Measurements from ENCODE around the gene CFAP157.
A peak's percentile ranks its signal among the peaks of the same experiment; 100 is the strongest.

CFAP157 gene

DNA sequence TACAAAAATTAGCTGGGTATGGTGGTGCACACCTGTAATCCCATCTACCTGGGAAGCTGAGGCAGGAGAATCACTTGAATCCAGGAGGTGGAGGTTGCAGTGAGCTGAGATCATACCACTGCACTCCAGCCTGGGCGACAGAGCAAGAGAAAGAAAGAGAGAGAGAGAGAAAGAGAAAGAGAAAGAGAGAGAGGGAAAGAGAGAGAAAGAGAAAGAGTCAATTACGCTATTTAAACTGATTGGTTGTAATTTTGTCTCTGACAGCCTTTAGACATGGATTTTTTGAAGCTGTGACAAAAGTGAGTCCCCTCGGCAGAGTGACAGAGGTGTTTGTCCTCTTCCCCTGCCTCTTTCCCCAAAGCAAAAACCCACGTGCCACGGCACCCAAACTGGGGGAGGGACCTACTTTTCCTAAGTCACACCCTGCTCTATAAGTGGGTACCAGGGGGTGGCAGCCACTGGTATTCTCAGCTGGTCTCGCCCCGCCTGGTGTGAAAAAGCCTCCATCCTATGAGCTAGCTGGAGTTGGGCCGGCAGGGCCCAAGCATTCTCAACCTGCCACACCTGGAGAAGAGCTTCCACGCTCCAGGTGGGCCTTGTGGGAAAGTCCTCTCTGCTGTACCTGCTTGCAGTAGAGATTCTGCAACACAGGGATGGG is 3.4 kb upstream of the CFAP157 start:
- no peak overlapping the region for H3K27ac Mint-ChIP-seq
- H3K36me3 Mint-ChIP-seq: no peaks in the 10 kb centered on the region
- peaks cover 23% of the 10 kb centered on the region for H3K4me1 Mint-ChIP-seq (ENCODE audit: low read depth)
- H3K27me3 Mint-ChIP-seq: no peaks in the 10 kb centered on the region
- no peaks in the 10 kb centered on the region for H3K9me3 Mint-ChIP-seq (ENCODE audit: low read depth)
- no peak overlapping the region for H3K4me3 Mint-ChIP-seq

DNA sequence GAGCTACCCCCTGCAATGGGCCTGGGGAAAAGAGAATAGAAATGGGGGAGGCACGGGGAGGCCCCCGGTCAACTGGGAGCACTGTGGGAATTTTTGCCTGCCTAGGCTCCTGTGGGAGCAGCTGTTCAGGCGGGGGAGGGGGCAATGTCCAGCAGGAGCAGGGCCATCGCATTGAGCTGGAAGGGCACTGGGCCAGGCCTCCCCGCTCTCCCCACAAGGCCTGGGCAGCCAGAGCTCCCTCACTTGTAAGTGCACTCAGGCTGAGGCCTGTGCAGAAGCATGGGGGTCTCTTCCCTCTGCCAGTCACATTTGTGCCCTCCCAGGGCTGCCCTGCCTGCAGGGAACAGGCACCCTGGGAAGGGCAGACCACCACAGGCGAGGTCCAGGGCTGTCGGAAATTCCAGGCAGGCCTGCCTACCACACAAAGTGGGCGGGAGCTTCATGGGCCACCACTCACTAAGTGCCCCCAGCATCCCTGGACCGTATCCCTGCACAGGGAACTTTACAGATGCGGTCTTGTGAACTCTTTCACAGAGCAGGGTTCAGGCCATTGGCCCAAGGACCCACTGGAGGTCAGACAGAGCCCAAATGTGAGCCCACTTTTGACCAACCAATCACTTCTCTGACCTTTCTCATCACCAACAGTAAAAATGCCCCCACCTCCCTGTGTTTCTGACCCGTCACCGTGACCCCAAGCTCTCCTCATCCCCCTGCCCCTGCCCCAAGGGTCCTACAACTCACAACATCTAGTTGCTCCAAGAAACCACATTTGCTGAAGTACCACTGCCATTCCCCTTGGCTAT is 1.0 kb upstream of the CFAP157 start:
- no peak overlapping the region for H3K4me3 Mint-ChIP-seq
- H3K36me3 Mint-ChIP-seq: peaks cover 2% of the 10 kb centered on the region
- H3K4me1 Mint-ChIP-seq (ENCODE audit: low read depth): peaks cover 22% of the 10 kb centered on the region
- H3K27ac Mint-ChIP-seq: no peak overlapping the region
- no peaks in the 10 kb centered on the region for H3K27me3 Mint-ChIP-seq
- no peaks in the 10 kb centered on the region for H3K9me3 Mint-ChIP-seq (ENCODE audit: low read depth)

DNA sequence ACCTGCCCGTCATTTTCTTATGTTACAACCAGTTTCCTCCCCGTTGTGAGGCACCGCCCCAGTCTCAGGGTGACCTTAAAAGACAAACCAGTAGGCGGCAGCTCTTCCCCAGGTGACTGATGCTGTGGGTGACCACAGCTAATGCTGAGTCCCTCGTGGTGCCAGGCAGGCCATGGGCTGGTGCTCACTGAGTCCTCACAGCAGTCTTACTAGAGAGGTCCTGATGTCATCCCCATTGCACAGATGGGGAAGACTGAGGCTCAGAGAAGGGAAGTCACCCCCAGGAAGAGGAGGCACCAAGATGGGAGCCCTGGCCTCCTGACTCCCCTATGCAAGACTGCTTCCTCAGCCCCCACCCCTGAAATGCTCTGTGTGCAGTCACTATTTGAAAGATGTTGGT is 978 bp downstream of the CFAP157 start:
- peaks cover 31% of the 10 kb centered on the region for H3K4me1 Mint-ChIP-seq (ENCODE audit: low read depth)
- no peaks in the 10 kb centered on the region for H3K9me3 Mint-ChIP-seq (ENCODE audit: low read depth)
- no peak overlapping the region for H3K4me3 Mint-ChIP-seq
- H3K36me3 Mint-ChIP-seq: peaks cover 2% of the 10 kb centered on the region
- no peaks in the 10 kb centered on the region for H3K27me3 Mint-ChIP-seq
- no peak overlapping the region for H3K27ac Mint-ChIP-seq

DNA sequence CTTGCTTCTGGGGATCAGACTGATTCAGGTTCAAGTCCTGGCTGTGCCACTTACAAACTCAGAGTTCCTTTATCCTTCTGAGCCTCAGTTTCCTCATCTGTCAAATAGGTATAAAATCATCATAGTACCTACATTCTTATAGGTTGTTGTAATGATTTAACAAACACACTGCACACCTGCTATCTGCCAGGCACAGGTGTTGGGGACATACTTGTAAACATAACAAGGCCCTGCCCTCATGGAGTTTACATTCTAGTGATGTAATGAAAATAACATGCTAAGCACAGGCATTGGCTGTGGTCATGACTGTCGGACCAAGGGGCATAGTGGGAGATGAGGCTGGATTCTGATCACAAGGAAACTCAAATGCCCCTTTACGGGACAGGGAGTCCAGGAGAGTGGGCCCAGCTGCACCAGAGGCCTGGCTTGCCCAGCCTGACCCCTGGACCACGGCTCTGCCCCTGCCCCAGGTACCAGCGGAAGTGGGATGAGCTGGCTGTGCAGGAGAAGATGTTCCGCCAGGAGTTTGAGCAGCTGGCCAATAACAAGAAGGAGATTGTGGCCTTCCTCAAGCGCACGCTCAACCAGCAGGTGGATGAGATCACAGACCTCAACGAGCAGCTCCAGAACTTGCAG is 2.3 kb downstream of the CFAP157 start:
- no peaks in the 10 kb centered on the region for H3K27me3 Mint-ChIP-seq
- no peak overlapping the region for H3K27ac Mint-ChIP-seq
- H3K4me3 Mint-ChIP-seq: no peak overlapping the region
- peaks cover 34% of the 10 kb centered on the region for H3K4me1 Mint-ChIP-seq (ENCODE audit: low read depth)
- H3K9me3 Mint-ChIP-seq (ENCODE audit: low read depth): no peaks in the 10 kb centered on the region
- H3K36me3 Mint-ChIP-seq: peaks cover 2% of the 10 kb centered on the region

DNA sequence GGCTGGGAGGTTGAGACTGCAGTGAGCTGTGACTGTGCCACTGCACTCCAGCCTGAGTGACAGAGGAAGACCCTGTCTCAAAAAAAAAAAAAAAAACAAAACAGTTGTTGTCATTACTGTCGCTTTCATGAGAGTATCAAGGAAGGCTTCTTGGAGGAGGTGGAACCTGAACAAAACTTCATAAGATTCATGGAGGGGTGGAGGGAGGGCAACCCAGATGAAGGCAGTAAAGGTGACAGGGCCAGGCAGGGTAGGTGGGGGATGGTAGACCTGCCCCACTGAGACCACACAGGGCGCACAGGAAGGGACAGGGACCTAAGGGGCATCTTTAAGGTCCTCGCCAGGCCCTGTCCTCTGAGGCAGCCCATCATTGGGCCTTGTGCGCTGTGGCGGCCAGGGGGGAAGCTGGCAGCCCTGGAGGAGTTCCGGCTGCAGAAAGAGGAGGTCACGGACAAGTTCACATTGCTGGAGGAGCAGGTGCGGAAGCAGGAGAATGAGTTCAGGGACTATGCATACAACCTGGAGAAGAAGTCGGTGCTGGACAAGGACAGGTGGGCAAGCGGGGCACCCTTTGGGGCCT is 3.5 kb downstream of the CFAP157 start:
- H3K27me3 Mint-ChIP-seq: no peaks in the 10 kb centered on the region
- peaks cover 38% of the 10 kb centered on the region for H3K4me1 Mint-ChIP-seq (ENCODE audit: low read depth)
- H3K36me3 Mint-ChIP-seq: peaks cover 2% of the 10 kb centered on the region
- H3K27ac Mint-ChIP-seq: no peak overlapping the region
- H3K4me3 Mint-ChIP-seq: no peak overlapping the region
- H3K9me3 Mint-ChIP-seq (ENCODE audit: low read depth): no peaks in the 10 kb centered on the region

- peaks cover 2% of the 10 kb centered on the region for H3K36me3 Mint-ChIP-seq
- no peaks in the 10 kb centered on the region for H3K27me3 Mint-ChIP-seq
- H3K4me3 Mint-ChIP-seq: peak overlapping the region; percentile 31
- peaks cover 44% of the 10 kb centered on the region for H3K4me1 Mint-ChIP-seq (ENCODE audit: low read depth)
- no peaks in the 10 kb centered on the region for H3K9me3 Mint-ChIP-seq (ENCODE audit: low read depth)
- H3K27ac Mint-ChIP-seq: no peak overlapping the region
Observed at GRCh38 chr9:127711226-127711701, 4.5 kb downstream of the CFAP157 start.

GRCh38 chr9:127711831-127712274 is 5.1 kb downstream of the CFAP157 start:
- no peak overlapping the region for H3K4me3 Mint-ChIP-seq
- no peaks in the 10 kb centered on the region for H3K27me3 Mint-ChIP-seq
- no peak overlapping the region for H3K27ac Mint-ChIP-seq
- H3K9me3 Mint-ChIP-seq (ENCODE audit: low read depth): no peaks in the 10 kb centered on the region
- peaks cover 2% of the 10 kb centered on the region for H3K36me3 Mint-ChIP-seq
- peaks cover 44% of the 10 kb centered on the region for H3K4me1 Mint-ChIP-seq (ENCODE audit: low read depth)

DNA sequence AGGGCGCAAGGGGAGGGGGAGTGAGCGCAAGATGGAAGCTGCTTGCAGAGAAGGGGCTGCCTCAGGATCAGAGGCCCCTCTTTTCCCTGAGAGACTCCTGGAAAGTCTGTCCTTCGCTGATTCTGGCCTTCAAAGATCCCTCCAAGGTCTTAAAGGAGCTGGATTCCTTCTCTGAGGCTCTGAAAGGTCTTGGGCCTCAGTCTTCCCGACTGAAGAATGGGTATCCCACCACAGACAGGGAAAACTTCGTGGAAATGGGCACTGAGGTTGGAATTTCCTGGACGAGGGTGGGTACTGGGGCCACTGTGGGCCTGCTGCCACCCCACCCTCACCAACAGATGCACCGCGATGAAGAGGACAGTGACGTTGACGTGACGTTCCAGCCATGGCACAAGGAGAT is 5.6 kb downstream of the CFAP157 start:
- H3K4me3 Mint-ChIP-seq: no peak overlapping the region
- no peaks in the 10 kb centered on the region for H3K27me3 Mint-ChIP-seq
- peaks cover 39% of the 10 kb centered on the region for H3K4me1 Mint-ChIP-seq (ENCODE audit: low read depth)
- H3K9me3 Mint-ChIP-seq (ENCODE audit: low read depth): no peaks in the 10 kb centered on the region
- no peak overlapping the region for H3K27ac Mint-ChIP-seq
- H3K36me3 Mint-ChIP-seq: peaks cover 2% of the 10 kb centered on the region

- Mint-ChIP-seq H3K27ac (no peak overlapping the region), H3K36me3 (peaks cover 2% of the 10 kb centered on the region), H3K4me3 (no peak overlapping the region), H3K27me3 (no peaks in the 10 kb centered on the region), H3K4me1 (ENCODE audit: low read depth) (peaks cover 34% of the 10 kb centered on the region), H3K9me3 (ENCODE audit: low read depth) (no peaks in the 10 kb centered on the region)
Observed at GRCh38 chr9:127712867-127713266, 6.1 kb downstream of the CFAP157 start.

- peak overlapping the region; percentile 34 for H3K27ac Mint-ChIP-seq
- no peaks in the 10 kb centered on the region for H3K36me3 Mint-ChIP-seq
- H3K4me1 Mint-ChIP-seq (ENCODE audit: low read depth): peaks cover 36% of the 10 kb centered on the region
- no peaks in the 10 kb centered on the region for H3K27me3 Mint-ChIP-seq
- no peaks in the 10 kb centered on the region for H3K9me3 Mint-ChIP-seq (ENCODE audit: low read depth)
- H3K4me3 Mint-ChIP-seq: peak overlapping the region; percentile 85
Observed at GRCh38 chr9:127714020-127714750, 7.4 kb downstream of the CFAP157 start.

- H3K36me3 Mint-ChIP-seq: no peaks in the 10 kb centered on the region
- H3K4me1 Mint-ChIP-seq (ENCODE audit: low read depth): peaks cover 44% of the 10 kb centered on the region
- no peaks in the 10 kb centered on the region for H3K9me3 Mint-ChIP-seq (ENCODE audit: low read depth)
- H3K4me3 Mint-ChIP-seq: peak overlapping the region; percentile 100
- H3K27ac Mint-ChIP-seq: peak overlapping the region; percentile 98
- H3K27me3 Mint-ChIP-seq: no peaks in the 10 kb centered on the region
Observed at GRCh38 chr9:127714951-127715469, 8.2 kb downstream of the CFAP157 start.

DNA sequence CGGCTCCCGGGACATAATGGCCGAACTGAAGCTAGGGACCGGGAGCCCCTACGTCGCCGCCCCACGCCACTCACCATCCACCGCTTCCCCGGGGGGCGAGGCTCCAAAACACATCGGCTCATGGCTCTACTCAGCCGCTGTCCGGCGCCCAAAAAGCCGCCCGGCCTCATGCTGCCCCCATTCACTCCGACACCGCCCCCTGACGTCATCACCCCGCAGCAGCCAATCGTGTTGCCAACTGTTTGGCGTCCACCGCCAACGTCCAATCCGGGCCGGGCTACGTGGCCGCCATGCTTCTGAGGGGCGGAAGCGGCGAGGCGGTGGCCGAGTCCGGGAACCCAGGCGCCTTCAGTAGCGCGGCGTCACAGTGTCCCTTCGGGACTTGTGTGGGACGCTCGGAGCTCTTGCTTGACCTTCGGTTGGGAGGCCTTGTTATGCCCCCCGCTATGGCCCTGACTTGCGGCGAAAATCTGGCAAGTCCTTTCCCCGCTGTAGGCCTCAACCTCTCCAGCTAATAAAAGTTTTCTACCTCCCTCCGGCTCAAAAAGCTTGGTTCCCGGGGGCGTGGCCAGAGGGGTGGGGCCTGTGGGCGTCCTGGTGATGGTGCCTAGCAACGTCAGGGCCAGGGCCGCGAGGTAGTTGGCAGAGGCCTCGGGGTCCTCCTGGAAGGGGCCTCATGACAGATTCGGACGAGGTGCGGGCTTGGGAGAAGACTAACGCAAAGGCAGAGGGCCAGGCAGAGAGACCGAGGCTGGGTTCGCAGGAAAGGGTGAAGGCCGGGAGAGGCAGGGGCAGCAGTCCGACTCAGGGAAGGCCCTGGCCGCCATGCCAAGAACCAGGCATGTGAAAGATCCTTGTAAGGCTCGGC is 8.9 kb downstream of the CFAP157 start, which contains the start of the genes PTRH1 and TTC16:
Gene PTRH1, minus strand, starts transcription at position 194 of the 868 bp plus-strand sequence. Its CDS starts 24 bp downstream, at position 170.
Gene TTC16, plus strand, starts transcription at position 610 of the 868 bp plus-strand sequence. Its CDS starts 67 bp downstream, at position 677.
- no peaks in the 10 kb centered on the region for H3K36me3 Mint-ChIP-seq
- no peaks in the 10 kb centered on the region for H3K9me3 Mint-ChIP-seq (ENCODE audit: low read depth)
- H3K27ac Mint-ChIP-seq: peak within 1 kb of the TSS; percentile 98
- H3K27me3 Mint-ChIP-seq: no peaks in the 10 kb centered on the region
- peaks cover 42% of the 10 kb centered on the region for H3K4me1 Mint-ChIP-seq (ENCODE audit: low read depth)
- peak within 1 kb of the TSS; percentile 100 for H3K4me3 Mint-ChIP-seq

DNA sequence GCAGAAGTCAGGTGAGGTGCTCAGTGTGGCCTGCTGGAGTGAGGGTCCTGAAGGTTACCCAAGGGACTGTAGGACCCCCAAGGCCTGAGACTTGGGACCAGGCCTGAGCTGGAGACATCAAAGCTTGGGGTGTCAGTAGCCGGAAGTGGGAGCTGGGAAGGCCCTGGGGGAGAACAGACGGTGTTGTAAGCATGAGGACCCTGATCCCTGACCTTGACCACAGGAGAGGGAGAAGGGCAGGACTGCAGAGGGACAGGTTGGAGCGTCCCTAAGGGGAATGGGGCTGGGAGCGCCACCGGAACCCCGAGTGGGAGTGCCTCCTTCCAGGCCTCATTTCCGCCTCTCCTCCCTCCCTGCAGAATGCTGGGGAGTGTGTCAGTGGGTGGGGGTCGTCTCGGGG is 9.6 kb downstream of the CFAP157 start:
- peaks cover 42% of the 10 kb centered on the region for H3K4me1 Mint-ChIP-seq (ENCODE audit: low read depth)
- H3K4me3 Mint-ChIP-seq: peak overlapping the region; percentile 100
- H3K36me3 Mint-ChIP-seq: no peaks in the 10 kb centered on the region
- H3K27me3 Mint-ChIP-seq: no peaks in the 10 kb centered on the region
- H3K9me3 Mint-ChIP-seq (ENCODE audit: low read depth): no peaks in the 10 kb centered on the region
- H3K27ac Mint-ChIP-seq: peak overlapping the region; percentile 98
